ENCODE measurements around the gene TOGARAM2. TPM values are rescaled to one million over a fixed set of nuclear protein-coding genes. Genes with fewer than 3 reads are reported as not detected.

Gene TOGARAM2
- total and polyA plus RNA-seq, 2 experiments from 2014 or later = 1.8 TPM

DNA sequence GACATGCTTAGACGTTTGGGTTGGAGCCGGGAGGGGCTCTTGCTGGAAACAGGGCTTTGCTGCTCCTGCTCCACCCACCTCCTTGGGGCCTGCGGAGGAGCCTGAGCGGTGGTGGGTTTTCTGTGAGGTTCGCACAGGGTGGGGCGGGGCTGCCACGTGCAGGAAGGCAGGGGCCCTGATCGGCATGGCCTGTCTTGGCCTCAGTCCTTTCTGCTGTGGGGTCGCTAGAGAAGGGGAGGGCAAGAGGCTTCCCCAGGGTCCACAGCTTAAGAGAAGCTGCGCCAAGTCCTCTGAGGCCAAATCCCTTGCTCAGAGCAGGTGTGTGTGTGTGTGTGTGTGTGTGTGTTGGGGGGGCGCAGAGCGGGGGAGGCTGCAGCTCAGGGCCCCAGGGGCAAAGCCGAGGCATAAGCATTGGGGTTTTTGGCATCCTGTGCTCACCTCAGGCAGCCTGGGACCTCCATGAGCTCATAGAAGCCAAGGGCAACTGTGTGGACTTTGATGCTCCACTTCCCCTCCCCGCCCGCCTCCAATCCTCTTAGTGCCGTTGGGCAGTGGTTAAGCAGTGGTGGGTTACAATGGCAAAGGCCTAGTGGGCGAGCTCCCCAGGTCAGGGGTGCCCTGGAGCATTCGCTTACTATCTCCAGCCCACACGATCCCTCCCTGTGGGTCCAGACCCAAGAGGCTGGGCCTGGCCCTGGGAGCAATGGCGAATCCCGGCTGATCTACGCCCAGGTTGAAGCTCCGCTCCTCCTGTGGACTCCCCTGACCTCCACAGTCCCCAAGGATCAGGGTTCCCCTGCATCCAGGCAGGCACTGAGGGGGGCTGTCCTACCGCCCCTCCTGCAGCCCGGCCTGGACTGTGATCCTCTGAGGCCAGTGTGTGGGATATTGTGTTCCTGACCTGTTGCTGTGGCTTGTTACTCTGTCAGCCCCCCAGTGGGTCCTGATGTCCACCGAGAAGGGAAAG is 28.9 kb downstream of the TOGARAM2 start:
- H3K4me3 Mint-ChIP-seq = no peak overlapping the region

More for the DNA sequence above, 28.9 kb downstream of the TOGARAM2 start:
- Mint-ChIP-seq H3K4me1 (peaks cover 15% of the 10 kb centered on the region), H3K36me3 (ENCODE audit: low read depth) (no peaks in the 10 kb centered on the region), H3K27me3 (ENCODE audit: insufficient read depth, low read depth, poor library complexity) (peaks cover 6% of the 10 kb centered on the region), H3K27ac (no peak overlapping the region), H3K9me3 (no peaks in the 10 kb centered on the region)
- no peak for ATAC-seq
- TF ChIP-seq, protein P1, sequence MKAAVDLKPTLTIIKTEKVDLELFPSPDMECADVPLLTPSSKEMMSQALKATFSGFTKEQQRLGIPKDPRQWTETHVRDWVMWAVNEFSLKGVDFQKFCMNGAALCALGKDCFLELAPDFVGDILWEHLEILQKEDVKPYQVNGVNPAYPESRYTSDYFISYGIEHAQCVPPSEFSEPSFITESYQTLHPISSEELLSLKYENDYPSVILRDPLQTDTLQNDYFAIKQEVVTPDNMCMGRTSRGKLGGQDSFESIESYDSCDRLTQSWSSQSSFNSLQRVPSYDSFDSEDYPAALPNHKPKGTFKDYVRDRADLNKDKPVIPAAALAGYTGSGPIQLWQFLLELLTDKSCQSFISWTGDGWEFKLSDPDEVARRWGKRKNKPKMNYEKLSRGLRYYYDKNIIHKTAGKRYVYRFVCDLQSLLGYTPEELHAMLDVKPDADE (IDR thresholded peaks at IDR 0.05) = no peak
- TF ChIP-seq STAT1 (IDR thresholded peaks at IDR 0.05; ENCODE audit: unreplicated experiment) = no peak
- TF ChIP-seq, protein P2, sequence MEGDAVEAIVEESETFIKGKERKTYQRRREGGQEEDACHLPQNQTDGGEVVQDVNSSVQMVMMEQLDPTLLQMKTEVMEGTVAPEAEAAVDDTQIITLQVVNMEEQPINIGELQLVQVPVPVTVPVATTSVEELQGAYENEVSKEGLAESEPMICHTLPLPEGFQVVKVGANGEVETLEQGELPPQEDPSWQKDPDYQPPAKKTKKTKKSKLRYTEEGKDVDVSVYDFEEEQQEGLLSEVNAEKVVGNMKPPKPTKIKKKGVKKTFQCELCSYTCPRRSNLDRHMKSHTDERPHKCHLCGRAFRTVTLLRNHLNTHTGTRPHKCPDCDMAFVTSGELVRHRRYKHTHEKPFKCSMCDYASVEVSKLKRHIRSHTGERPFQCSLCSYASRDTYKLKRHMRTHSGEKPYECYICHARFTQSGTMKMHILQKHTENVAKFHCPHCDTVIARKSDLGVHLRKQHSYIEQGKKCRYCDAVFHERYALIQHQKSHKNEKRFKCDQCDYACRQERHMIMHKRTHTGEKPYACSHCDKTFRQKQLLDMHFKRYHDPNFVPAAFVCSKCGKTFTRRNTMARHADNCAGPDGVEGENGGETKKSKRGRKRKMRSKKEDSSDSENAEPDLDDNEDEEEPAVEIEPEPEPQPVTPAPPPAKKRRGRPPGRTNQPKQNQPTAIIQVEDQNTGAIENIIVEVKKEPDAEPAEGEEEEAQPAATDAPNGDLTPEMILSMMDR (conservative IDR thresholded peaks at IDR 0.05; ENCODE audit: low read depth in 2 of 2) = no peak
- TF ChIP-seq JUNB (IDR thresholded peaks at IDR 0.05; ENCODE audit: unreplicated experiment) = no peak
- no peak for TF ChIP-seq ZNF331 (CRISPR knock-in tag; IDR thresholded peaks at IDR 0.05; ENCODE audit: low read depth)
- TF ChIP-seq POLR2AphosphoS5 (IDR thresholded peaks at IDR 0.05; ENCODE audit: low read depth) = no peak
- no peak for TF ChIP-seq EZH2 (IDR thresholded peaks at IDR 0.05; ENCODE audit: low read depth, unreplicated experiment)
- TF ChIP-seq, protein P3, sequence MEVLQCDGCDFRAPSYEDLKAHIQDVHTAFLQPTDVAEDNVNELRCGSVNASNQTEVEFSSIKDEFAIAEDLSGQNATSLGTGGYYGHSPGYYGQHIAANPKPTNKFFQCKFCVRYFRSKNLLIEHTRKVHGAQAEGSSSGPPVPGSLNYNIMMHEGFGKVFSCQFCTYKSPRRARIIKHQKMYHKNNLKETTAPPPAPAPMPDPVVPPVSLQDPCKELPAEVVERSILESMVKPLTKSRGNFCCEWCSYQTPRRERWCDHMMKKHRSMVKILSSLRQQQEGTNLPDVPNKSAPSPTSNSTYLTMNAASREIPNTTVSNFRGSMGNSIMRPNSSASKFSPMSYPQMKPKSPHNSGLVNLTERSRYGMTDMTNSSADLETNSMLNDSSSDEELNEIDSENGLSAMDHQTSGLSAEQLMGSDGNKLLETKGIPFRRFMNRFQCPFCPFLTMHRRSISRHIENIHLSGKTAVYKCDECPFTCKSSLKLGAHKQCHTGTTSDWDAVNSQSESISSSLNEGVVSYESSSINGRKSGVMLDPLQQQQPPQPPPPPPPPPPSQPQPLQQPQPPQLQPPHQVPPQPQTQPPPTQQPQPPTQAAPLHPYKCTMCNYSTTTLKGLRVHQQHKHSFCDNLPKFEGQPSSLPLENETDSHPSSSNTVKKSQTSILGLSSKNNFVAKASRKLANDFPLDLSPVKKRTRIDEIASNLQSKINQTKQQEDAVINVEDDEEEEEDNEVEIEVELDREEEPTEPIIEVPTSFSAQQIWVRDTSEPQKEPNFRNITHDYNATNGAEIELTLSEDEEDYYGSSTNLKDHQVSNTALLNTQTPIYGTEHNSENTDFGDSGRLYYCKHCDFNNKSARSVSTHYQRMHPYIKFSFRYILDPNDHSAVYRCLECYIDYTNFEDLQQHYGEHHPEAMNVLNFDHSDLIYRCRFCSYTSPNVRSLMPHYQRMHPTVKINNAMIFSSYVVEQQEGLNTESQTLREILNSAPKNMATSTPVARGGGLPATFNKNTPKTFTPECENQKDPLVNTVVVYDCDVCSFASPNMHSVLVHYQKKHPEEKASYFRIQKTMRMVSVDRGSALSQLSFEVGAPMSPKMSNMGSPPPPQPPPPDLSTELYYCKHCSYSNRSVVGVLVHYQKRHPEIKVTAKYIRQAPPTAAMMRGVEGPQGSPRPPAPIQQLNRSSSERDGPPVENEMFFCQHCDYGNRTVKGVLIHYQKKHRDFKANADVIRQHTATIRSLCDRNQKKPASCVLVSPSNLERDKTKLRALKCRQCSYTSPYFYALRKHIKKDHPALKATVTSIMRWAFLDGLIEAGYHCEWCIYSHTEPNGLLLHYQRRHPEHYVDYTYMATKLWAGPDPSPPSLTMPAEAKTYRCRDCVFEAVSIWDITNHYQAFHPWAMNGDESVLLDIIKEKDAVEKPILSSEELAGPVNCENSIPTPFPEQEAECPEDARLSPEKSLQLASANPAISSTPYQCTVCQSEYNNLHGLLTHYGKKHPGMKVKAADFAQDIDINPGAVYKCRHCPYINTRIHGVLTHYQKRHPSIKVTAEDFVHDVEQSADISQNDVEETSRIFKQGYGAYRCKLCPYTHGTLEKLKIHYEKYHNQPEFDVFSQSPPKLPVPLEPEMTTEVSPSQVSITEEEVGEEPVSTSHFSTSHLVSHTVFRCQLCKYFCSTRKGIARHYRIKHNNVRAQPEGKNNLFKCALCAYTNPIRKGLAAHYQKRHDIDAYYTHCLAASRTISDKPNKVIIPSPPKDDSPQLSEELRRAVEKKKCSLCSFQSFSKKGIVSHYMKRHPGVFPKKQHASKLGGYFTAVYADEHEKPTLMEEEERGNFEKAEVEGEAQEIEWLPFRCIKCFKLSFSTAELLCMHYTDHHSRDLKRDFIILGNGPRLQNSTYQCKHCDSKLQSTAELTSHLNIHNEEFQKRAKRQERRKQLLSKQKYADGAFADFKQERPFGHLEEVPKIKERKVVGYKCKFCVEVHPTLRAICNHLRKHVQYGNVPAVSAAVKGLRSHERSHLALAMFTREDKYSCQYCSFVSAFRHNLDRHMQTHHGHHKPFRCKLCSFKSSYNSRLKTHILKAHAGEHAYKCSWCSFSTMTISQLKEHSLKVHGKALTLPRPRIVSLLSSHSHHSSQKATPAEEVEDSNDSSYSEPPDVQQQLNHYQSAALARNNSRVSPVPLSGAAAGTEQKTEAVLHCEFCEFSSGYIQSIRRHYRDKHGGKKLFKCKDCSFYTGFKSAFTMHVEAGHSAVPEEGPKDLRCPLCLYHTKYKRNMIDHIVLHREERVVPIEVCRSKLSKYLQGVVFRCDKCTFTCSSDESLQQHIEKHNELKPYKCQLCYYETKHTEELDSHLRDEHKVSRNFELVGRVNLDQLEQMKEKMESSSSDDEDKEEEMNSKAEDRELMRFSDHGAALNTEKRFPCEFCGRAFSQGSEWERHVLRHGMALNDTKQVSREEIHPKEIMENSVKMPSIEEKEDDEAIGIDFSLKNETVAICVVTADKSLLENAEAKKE (CRISPR knock-in tag; IDR thresholded peaks at IDR 0.05) = no peak
- no peak for TF ChIP-seq CREB1 (CRISPR knock-in tag; IDR thresholded peaks at IDR 0.05; ENCODE audit: low read depth)
- no peak for TF ChIP-seq NANOG (IDR thresholded peaks at IDR 0.05; ENCODE audit: borderline replicate concordance)
- H3K4me1 ChIP-seq (ENCODE audit: insufficient read depth) = 0 out of 2 replicates have a peak, but pooled peaks cover 4% of the 10 kb centered on the region
- no peaks in the 10 kb centered on the region for H3K36me3 ChIP-seq (ENCODE audit: insufficient read depth)
- H3K27me3 ChIP-seq (ENCODE audit: insufficient read depth) = no peaks in the 10 kb centered on the region
- H3F3A ChIP-seq (replicated peaks; ENCODE audit: low read depth) = no peaks in the 10 kb centered on the region
- H2AFZ ChIP-seq = no peak overlapping the region
- DNase-seq (ENCODE audit: low spot score) = no peak
- no peak overlapping the region for H3K4me3 ChIP-seq
- H4K20me1 ChIP-seq (replicated peaks; ENCODE audit: insufficient read depth) = no peaks in the 10 kb centered on the region
- no peak overlapping the region for H3K27ac ChIP-seq (ENCODE audit: low read depth)
- H3K79me2 ChIP-seq (replicated peaks; ENCODE audit: insufficient read depth) = no peaks in the 10 kb centered on the region
- no peak overlapping the region for H3K4me2 ChIP-seq
- no peaks in the 10 kb centered on the region for H3K9me2 ChIP-seq (ENCODE audit: insufficient read depth)

Data from GM23338 (cell line).